ENCODE results near the gene NUP210. TPM values are rescaled to one million over a fixed set of nuclear protein-coding genes. Genes with fewer than 3 reads are reported as not detected.

Gene NUP210
- total and polyA plus RNA-seq, 7 donors, result under 0.01 to 26.4 (median 2.1) TPM

DNA sequence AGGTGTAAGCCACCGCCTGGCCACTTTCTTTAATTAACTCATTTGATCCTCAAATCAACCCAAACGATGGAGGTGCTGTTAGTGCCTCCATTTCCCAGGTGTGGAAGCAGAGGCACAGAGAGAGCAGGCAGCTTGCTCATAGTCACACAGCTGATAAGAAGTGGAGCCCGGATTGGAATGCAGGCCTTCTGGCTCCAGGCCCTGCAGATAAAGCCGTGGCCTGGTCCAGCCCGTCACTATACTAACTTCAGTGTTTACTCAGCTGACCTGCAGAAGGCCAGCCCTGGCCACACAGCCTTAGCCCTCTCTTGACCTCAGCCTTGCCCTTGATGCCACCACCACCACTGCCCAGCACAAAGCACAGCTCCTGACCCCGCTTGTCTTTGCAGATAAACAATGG, 116.7 kb downstream of the NUP210 start:
- H3K4me1 ChIP-seq, result no peaks in the 10 kb centered on the region
- no peak overlapping the region for H3K4me3 ChIP-seq
- TF ChIP-seq, protein P1, sequence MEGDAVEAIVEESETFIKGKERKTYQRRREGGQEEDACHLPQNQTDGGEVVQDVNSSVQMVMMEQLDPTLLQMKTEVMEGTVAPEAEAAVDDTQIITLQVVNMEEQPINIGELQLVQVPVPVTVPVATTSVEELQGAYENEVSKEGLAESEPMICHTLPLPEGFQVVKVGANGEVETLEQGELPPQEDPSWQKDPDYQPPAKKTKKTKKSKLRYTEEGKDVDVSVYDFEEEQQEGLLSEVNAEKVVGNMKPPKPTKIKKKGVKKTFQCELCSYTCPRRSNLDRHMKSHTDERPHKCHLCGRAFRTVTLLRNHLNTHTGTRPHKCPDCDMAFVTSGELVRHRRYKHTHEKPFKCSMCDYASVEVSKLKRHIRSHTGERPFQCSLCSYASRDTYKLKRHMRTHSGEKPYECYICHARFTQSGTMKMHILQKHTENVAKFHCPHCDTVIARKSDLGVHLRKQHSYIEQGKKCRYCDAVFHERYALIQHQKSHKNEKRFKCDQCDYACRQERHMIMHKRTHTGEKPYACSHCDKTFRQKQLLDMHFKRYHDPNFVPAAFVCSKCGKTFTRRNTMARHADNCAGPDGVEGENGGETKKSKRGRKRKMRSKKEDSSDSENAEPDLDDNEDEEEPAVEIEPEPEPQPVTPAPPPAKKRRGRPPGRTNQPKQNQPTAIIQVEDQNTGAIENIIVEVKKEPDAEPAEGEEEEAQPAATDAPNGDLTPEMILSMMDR (IDR thresholded peaks at IDR 0.05), result no peak
- TF ChIP-seq POLR2AphosphoS5 (IDR thresholded peaks at IDR 0.05) (no peak), EP300 (IDR thresholded peaks at IDR 0.05) (no peak), POLR2A (IDR thresholded peaks at IDR 0.05) (no peak)
- no peak overlapping the region for H3K27ac ChIP-seq
- no peaks in the 10 kb centered on the region for H3K27me3 ChIP-seq
- intact Hi-C loops (cut with DNase I), result no loop called here
- H3K36me3 ChIP-seq, result no peaks in the 10 kb centered on the region
- WGBS, 2 donors, result 51 to 76% methylated on average over 6 of the region's 6 CpGs
- DNase-seq, result no peak
- H3K9me3 ChIP-seq, result no peaks in the 10 kb centered on the region

DNA sequence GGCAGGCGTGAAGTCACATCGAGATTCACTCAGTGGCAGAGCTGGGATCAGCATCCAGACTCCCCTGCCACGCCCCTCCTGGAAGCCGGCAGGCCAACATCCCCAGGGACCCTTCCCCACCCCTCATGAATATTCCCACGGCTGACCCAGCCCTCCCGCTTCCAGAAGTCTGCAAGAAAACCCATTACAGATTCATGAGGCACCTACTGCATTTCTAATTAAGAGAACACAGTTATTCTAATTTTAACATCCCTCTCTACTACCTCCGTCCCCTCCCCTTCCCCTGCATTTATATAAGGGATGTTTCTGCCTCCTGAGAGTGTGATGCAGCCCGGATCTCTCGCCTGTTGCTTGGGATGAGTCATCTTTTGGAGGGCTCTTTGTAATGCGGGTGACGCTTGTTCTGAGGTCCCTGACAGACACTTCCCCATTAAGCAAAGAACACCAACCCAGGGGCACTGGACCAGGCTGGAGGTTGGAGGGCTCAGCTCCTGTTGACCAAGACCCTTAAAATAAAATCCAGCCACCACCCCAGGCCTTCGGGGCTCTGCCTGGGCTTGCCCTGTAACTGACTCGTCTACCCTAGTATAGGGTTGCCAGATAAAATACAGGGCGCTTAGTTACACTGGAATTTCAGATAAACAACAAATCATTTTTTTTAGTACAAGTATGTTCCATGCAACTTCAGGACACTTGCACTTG, 118.7 kb downstream of the NUP210 start:
- H3K27me3 ChIP-seq, result peaks cover 0 to 5% (median 0%) of the 10 kb centered on the region in 3 donors
- no peak overlapping the region for H3K27ac ChIP-seq
- no peaks in the 10 kb centered on the region for H3K36me3 ChIP-seq
- no peak overlapping the region for H3K4me3 ChIP-seq
- H3K4me1 ChIP-seq, result no peaks in the 10 kb centered on the region
- TF ChIP-seq EP300 (IDR thresholded peaks at IDR 0.05), result no peak
- WGBS, 2 donors, result 37 to 41% methylated on average over 14 of the region's 14 CpGs
- no peaks in the 10 kb centered on the region for H3K9me3 ChIP-seq
- intact Hi-C loops (cut with DNase I), result no loop called here
- no peak for DNase-seq

DNA sequence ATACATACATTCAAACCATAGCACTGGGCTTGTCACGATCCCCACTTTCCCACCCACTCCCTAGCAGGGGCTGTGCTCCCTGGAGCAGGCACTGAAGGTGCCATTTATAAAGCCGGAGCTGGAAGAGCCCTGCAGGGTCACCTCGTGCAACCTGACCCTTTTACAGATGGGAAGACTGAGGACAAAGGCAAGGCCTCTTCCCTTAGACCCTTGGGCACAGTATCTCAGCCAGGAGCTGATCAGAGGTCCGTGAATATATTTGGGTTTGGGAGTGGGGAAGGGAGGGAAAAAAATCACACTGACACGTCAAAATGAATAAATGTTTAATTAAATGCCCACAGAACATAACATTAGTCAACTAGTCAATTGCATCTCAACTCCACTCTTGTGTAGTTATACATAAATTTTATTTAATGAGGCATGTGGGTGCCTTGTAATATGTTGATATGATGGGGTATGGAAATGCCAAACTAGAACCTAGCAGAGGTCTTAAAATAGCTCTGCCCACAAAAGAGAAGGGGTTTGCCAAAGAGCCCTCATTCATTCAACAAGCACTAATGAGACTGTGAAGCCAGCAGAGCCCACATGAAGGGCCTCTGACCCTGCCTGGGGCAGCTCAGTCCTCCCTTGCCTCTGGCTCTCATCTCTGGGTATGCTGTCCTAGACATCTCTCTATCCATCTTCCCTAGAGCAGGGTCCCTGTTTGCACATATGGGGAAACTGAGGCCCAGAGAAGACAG, 119.4 kb downstream of the NUP210 start:
- peaks cover 0 to 11% (median 0%) of the 10 kb centered on the region in 3 donors for H3K27me3 ChIP-seq
- no peaks in the 10 kb centered on the region for H3K9me3 ChIP-seq
- 66 to 84% methylated on average over 5 of the region's 5 CpGs for WGBS, 2 donors
- no peaks in the 10 kb centered on the region for H3K36me3 ChIP-seq
- H3K4me3 ChIP-seq, result no peak overlapping the region
- TF ChIP-seq POLR2AphosphoS5 (IDR thresholded peaks at IDR 0.05), result no peak
- no peak for TF ChIP-seq POLR2A (IDR thresholded peaks at IDR 0.05)
- no peak for TF ChIP-seq EP300 (IDR thresholded peaks at IDR 0.05)
- TF ChIP-seq, protein P1 (IDR thresholded peaks at IDR 0.05), result no peak
- DNase-seq, result no peak
- no peaks in the 10 kb centered on the region for H3K4me1 ChIP-seq
- intact Hi-C loops (cut with DNase I), result no loop called here
- no peak overlapping the region for H3K27ac ChIP-seq

GRCh38 chr3:13299531-13300155, 120.5 kb downstream of the NUP210 start:
- Histone ChIP-seq H3K4me1 (no peaks in the 10 kb centered on the region), H3K27me3 (peaks cover 0 to 16% (median 0%) of the 10 kb centered on the region in 3 donors), H3K36me3 (no peaks in the 10 kb centered on the region), H3K9me3 (no peaks in the 10 kb centered on the region), H3K27ac (no peak overlapping the region), H3K4me3 (no peak overlapping the region)
- intact Hi-C loops (cut with DNase I), result no loop called here
- TF ChIP-seq POLR2AphosphoS5 (IDR thresholded peaks at IDR 0.05), result no peak
- DNase-seq, result no peak
- 81 to 83% methylated on average over 7 of the region's 7 CpGs for WGBS, 2 donors

- WGBS, 2 donors, result 13 to 22% methylated on average over 6 of the region's 6 CpGs
- Histone ChIP-seq H3K27me3 (peaks cover 0 to 18% (median 0%) of the 10 kb centered on the region in 3 donors), H3K4me1 (no peaks in the 10 kb centered on the region), H3K4me3 (no peak overlapping the region), H3K27ac (no peak overlapping the region), H3K36me3 (no peaks in the 10 kb centered on the region), H3K9me3 (no peaks in the 10 kb centered on the region)
- intact Hi-C loops (cut with DNase I), result no loop called here
- DNase-seq, result peak; percentile 13
- TF ChIP-seq EP300 (IDR thresholded peaks at IDR 0.05), result no peak
- TF ChIP-seq POLR2AphosphoS5 (IDR thresholded peaks at IDR 0.05), result no peak
- TF ChIP-seq, protein P1 (IDR thresholded peaks at IDR 0.05), result no peak
- no peak for TF ChIP-seq POLR2A (IDR thresholded peaks at IDR 0.05)
Measured at GRCh38 chr3:13296662-13297061, 123.5 kb downstream of the NUP210 start.
